GM19043 (cell line): ENCODE measurements around the gene UNCX.
"Not testable (repeated sequence)": the region's sequence is repeated elsewhere in the genome, so short reads cannot be mapped to it uniquely, and the experiment has no call there.

ENCODE experiments used
- ATAC-seq: cut with Tn5 transposase; IDR thresholded peaks from one replicate; pipeline ENCODE4 v1.9.1; 2021; ENCODE audit warnings: low read depth; ENCODE audit not compliant: unreplicated experiment

Gene UNCX

GRCh38 chr7:1274121-1274875 is 41.6 kb downstream of the UNCX start:
- ATAC-seq: no peak

- no peak for ATAC-seq
Observed at GRCh38 chr7:1274876-1275375, 42.3 kb downstream of the UNCX start.

- no peak for ATAC-seq
Observed at GRCh38 chr7:1275451-1276381, 43.0 kb downstream of the UNCX start.

- ATAC-seq: no peak
Observed at GRCh38 chr7:1276626-1277175, 44.0 kb downstream of the UNCX start.

- ATAC-seq: no peak
Observed at GRCh38 chr7:1278543-1278942, 45.9 kb downstream of the UNCX start.

- ATAC-seq: no peak
Observed at GRCh38 chr7:1279041-1279440, 46.4 kb downstream of the UNCX start.

- not testable (repeated sequence) for ATAC-seq
Observed at GRCh38 chr7:1279895-1280294, 47.2 kb downstream of the UNCX start.

- ATAC-seq: no peak
Observed at GRCh38 chr7:1281068-1281467, 48.4 kb downstream of the UNCX start.

GRCh38 chr7:1282679-1283078 is 50.0 kb downstream of the UNCX start:
- ATAC-seq: no peak

- no peak for ATAC-seq
Observed at GRCh38 chr7:1283337-1283736, 50.7 kb downstream of the UNCX start.

GRCh38 chr7:1283941-1284742 is 51.5 kb downstream of the UNCX start:
- ATAC-seq: no peak

- no peak for ATAC-seq
Observed at GRCh38 chr7:1284743-1285458, 52.2 kb downstream of the UNCX start.

GRCh38 chr7:1285556-1286301 is 53.1 kb downstream of the UNCX start:
- ATAC-seq: no peak
